GM12875 (cell line): ENCODE data around the gene IGSF9.

Experiments
- H3K4me3 ChIP-seq: one replicate; pipeline ENCODE4 v1.5.1; 2011; ENCODE audit warnings: low read depth, low read length, control low read depth
- TF ChIP-seq, protein P1 (sequence below): IDR thresholded peaks from 2 replicates; pipeline ENCODE4 v1.5.1; 2011; ENCODE audit warnings: low read depth, mild to moderate bottlenecking, control low read depth, inconsistent platforms, low read length, moderate library complexity, borderline replicate concordance; ENCODE audit not compliant: insufficient read depth

Gene IGSF9

DNA sequence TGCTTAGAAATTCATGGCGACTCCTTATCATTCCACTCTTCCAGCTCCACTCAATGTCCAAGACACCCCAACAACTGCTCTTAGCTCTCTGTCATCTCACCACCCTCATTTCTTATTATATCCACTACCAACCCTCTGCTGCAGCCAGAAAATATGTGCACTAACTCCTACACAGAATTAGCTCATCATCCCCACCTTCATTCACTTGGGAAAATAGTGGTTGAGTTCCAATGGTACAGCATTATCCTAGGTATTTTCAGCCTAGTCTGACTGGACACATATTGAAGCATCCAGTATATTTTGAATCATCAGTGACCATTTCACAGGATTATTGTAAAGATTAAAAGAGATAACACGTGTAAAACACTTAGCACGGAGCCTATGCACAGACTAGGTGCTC, 66.3 kb downstream of the IGSF9 start:
- no peak overlapping the region for H3K4me3 ChIP-seq
- TF ChIP-seq, protein P1, sequence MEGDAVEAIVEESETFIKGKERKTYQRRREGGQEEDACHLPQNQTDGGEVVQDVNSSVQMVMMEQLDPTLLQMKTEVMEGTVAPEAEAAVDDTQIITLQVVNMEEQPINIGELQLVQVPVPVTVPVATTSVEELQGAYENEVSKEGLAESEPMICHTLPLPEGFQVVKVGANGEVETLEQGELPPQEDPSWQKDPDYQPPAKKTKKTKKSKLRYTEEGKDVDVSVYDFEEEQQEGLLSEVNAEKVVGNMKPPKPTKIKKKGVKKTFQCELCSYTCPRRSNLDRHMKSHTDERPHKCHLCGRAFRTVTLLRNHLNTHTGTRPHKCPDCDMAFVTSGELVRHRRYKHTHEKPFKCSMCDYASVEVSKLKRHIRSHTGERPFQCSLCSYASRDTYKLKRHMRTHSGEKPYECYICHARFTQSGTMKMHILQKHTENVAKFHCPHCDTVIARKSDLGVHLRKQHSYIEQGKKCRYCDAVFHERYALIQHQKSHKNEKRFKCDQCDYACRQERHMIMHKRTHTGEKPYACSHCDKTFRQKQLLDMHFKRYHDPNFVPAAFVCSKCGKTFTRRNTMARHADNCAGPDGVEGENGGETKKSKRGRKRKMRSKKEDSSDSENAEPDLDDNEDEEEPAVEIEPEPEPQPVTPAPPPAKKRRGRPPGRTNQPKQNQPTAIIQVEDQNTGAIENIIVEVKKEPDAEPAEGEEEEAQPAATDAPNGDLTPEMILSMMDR = no peak

DNA sequence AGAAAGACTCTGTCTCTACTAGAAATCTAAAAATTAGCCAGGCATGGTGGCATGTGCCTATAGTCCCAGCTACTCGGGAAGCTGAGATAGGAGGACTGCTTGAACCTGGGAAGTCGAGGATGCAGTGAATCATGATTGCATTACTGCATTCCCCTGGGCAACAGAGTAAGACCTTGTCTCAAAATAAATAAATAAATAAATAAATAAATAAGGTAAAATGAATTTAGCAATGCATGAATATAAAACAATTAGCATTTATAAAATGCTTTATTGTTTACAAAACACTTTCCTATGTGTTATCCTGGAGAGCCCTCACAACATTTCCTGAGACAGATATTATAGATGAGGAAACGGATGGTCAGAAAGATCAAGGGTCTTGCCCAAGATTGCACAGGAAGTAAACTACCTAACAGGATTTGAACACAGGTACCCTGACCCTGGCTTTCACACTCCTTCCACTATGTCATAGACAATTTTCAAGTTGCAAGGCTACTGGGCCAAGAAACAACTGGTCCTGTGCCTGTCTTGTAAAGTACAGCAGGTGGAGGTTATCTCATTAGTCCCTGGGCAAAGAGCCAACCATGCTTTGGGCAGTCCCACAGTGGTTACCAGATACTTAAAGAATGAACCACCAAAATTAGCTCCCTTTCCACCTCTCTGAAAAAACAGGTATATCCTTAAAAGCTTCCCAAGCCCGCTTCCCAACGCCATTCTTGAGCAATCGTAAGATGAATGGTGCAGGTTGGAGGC, 67.5 kb downstream of the IGSF9 start:
- H3K4me3 ChIP-seq = no peak overlapping the region
- TF ChIP-seq, protein P1 = no peak
